ENCODE results near the gene ANKHD1. TPM values are rescaled to one million over a fixed set of nuclear protein-coding genes. Genes with fewer than 3 reads are reported as not detected.

Gene ANKHD1
- total RNA-seq, 3 donors from 2014 or later, result 133 to 196 (median 158) TPM

- intact Hi-C loops (cut with DNase I; ENCODE audit: low total_unique reads), result no loop called here
- Histone ChIP-seq H3K27me3 (no peaks in the 10 kb centered on the region), H3K36me3 (no peaks in the 10 kb centered on the region), H3K4me1 (peaks cover 0 to 24% of the 10 kb centered on the region in 2 donors), H3K4me3 (no peak overlapping the region), H3K27ac (no peak overlapping the region), H3K9me3 (no peaks in the 10 kb centered on the region)
- no peak for TF ChIP-seq POLR2A (IDR thresholded peaks at IDR 0.05)
- no peak for TF ChIP-seq POLR2AphosphoS5 (IDR thresholded peaks at IDR 0.05)
- TF ChIP-seq CTCF (IDR thresholded peaks at IDR 0.05), result no peak
- no peak for DNase-seq (ENCODE audit: low spot score in 2 of 2)
Measured at GRCh38 chr5:140553657-140554056, 152.0 kb downstream of the ANKHD1 start.

GRCh38 chr5:140554454-140554853, 152.8 kb downstream of the ANKHD1 start:
- intact Hi-C loops (cut with DNase I; ENCODE audit: low total_unique reads), result no loop called here

GRCh38 chr5:140555747-140556312, 154.2 kb downstream of the ANKHD1 start:
- H3K9me3 ChIP-seq, result no peaks in the 10 kb centered on the region
- TF ChIP-seq POLR2A (IDR thresholded peaks at IDR 0.05), result no peak
- TF ChIP-seq CTCF (IDR thresholded peaks at IDR 0.05), result no peak
- TF ChIP-seq POLR2AphosphoS5 (IDR thresholded peaks at IDR 0.05), result no peak
- intact Hi-C loops (cut with DNase I; ENCODE audit: low total_unique reads), result loop anchor here (5.0 kb wide), 1 partner anchor 81 kb away; the partner anchor contains the start of gene TMCO6
- H3K36me3 ChIP-seq, result no peaks in the 10 kb centered on the region
- DNase-seq (ENCODE audit: low spot score in 2 of 2), result no peak
- H3K4me3 ChIP-seq, result peak overlapping the region in 2 of 3 donors; percentile 81 to 91
- H3K27me3 ChIP-seq, result no peaks in the 10 kb centered on the region
- H3K4me1 ChIP-seq, result peaks cover 0 to 10% of the 10 kb centered on the region in 2 donors
- peak overlapping the region in 1 of 2 donors; percentile 94 for H3K27ac ChIP-seq

More at GRCh38 chr5:140554454-140554853, 152.8 kb downstream of the ANKHD1 start:
- no peak overlapping the region for H3K27ac ChIP-seq
- no peaks in the 10 kb centered on the region for H3K36me3 ChIP-seq
- no peaks in the 10 kb centered on the region for H3K9me3 ChIP-seq
- TF ChIP-seq CTCF (IDR thresholded peaks at IDR 0.05), result no peak
- no peak for TF ChIP-seq POLR2A (IDR thresholded peaks at IDR 0.05)
- TF ChIP-seq POLR2AphosphoS5 (IDR thresholded peaks at IDR 0.05), result no peak
- H3K27me3 ChIP-seq, result no peaks in the 10 kb centered on the region
- no peak overlapping the region for H3K4me3 ChIP-seq
- DNase-seq (ENCODE audit: low spot score in 2 of 2), result no peak
- peaks cover 0 to 16% of the 10 kb centered on the region in 2 donors for H3K4me1 ChIP-seq

GRCh38 chr5:140556438-140556837, 154.8 kb downstream of the ANKHD1 start:
- intact Hi-C loops (cut with DNase I; ENCODE audit: low total_unique reads), result loop anchor here (5.0 kb wide), 1 partner anchor 81 kb away; the partner anchor contains the start of gene TMCO6
- H3K9me3 ChIP-seq, result no peaks in the 10 kb centered on the region
- TF ChIP-seq CTCF (IDR thresholded peaks at IDR 0.05), result no peak
- no peak for TF ChIP-seq POLR2AphosphoS5 (IDR thresholded peaks at IDR 0.05)
- TF ChIP-seq POLR2A (IDR thresholded peaks at IDR 0.05), result no peak
- H3K27ac ChIP-seq, result peak overlapping the region in 1 of 2 donors; percentile 94
- no peaks in the 10 kb centered on the region for H3K27me3 ChIP-seq
- no peaks in the 10 kb centered on the region for H3K36me3 ChIP-seq
- peak overlapping the region; percentile 81 to 91 (median 81) for H3K4me3 ChIP-seq
- no peak for DNase-seq (ENCODE audit: low spot score in 2 of 2)
- H3K4me1 ChIP-seq, result peaks cover 0 to 10% of the 10 kb centered on the region in 2 donors

GRCh38 chr5:140557136-140557805, 155.6 kb downstream of the ANKHD1 start, which contains the start of gene SRA1:
Gene SRA1 (minus strand): TSS chr5:140557473. CDS start chr5:140557452, 21 bp downstream.
- Histone ChIP-seq H3K27ac (peak within 1 kb of the TSS; percentile 94 to 96), H3K27me3 (no peaks in the 10 kb centered on the region), H3K36me3 (no peaks in the 10 kb centered on the region), H3K4me1 (peaks cover 0 to 10% of the 10 kb centered on the region in 2 donors), H3K4me3 (peak within 1 kb of the TSS; percentile 81 to 91 (median 81)), H3K9me3 (no peaks in the 10 kb centered on the region)
- no peak for TF ChIP-seq CTCF (IDR thresholded peaks at IDR 0.05)
- TF ChIP-seq POLR2A (IDR thresholded peaks at IDR 0.05), result peak; percentile 92
- TF ChIP-seq POLR2AphosphoS5 (IDR thresholded peaks at IDR 0.05), result peak; percentile 83 to 97 (median 96)
- peak; percentile 87 to 92 for DNase-seq (ENCODE audit: low spot score in 2 of 2)
- intact Hi-C loops (cut with DNase I; ENCODE audit: low total_unique reads), result loop anchor here (5.0 kb wide), 1 partner anchor 80 kb away; the partner anchor contains the start of gene TMCO6

Data from breast epithelium (tissue), 4 donors.